Measurements from ENCODE around the gene SYT9. TPM values are rescaled to one million over a fixed set of nuclear protein-coding genes. Genes with fewer than 3 reads are reported as not detected.

Gene SYT9
- total and polyA plus RNA-seq, 4 donors, result 0.05 to 5.4 (median 2.6) TPM

DNA sequence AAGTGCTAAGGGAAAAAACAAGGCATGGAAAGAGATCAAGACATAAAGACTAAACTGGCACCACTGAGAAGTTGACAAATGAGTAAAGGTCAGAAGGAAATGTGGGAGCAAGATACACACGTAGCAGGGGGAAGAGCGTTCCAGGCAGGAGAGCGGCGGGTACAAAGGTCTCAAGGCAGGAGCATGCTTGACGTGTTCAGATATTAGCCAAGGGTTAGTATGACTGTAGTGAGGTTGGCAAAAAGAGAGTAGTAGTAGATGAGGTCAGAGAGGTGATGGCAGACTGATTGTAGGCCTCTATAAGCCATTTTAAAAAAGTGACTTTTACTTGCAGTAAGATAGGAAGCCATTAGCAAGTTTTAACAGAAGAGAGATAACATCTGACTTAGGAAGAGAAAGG lies 9.9 kb downstream of the SYT9 start:
- peak; percentile 70 for TF ChIP-seq YY1 (IDR thresholded peaks at IDR 0.05)
- TF ChIP-seq EGR1 (IDR thresholded peaks at IDR 0.05; ENCODE audit: low read depth in 2 of 2), result no peak
- TF ChIP-seq SP1 (IDR thresholded peaks at IDR 0.05), result peak; percentile 80
- TF ChIP-seq RXRA (IDR thresholded peaks at IDR 0.05), result peak; percentile 48 to 83
- TF ChIP-seq, protein P1, sequence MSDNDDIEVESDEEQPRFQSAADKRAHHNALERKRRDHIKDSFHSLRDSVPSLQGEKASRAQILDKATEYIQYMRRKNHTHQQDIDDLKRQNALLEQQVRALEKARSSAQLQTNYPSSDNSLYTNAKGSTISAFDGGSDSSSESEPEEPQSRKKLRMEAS (IDR thresholded peaks at IDR 0.05), result peak; percentile 53
- TF ChIP-seq NR2F2 (IDR thresholded peaks at IDR 0.05), result no peak
- no peak for TF ChIP-seq RAD21 (IDR thresholded peaks at IDR 0.05)
- peak; percentile 57 for TF ChIP-seq FOXA2 (IDR thresholded peaks at IDR 0.05)
- TF ChIP-seq FOXA1 (IDR thresholded peaks at IDR 0.05), result no peak
- peak in 1 of 2 donors; percentile 33 for TF ChIP-seq GABPA (IDR thresholded peaks at IDR 0.05 in 1 of 2, conservative IDR thresholded peaks at IDR 0.05 in 1 of 2)
- TF ChIP-seq, protein P2, sequence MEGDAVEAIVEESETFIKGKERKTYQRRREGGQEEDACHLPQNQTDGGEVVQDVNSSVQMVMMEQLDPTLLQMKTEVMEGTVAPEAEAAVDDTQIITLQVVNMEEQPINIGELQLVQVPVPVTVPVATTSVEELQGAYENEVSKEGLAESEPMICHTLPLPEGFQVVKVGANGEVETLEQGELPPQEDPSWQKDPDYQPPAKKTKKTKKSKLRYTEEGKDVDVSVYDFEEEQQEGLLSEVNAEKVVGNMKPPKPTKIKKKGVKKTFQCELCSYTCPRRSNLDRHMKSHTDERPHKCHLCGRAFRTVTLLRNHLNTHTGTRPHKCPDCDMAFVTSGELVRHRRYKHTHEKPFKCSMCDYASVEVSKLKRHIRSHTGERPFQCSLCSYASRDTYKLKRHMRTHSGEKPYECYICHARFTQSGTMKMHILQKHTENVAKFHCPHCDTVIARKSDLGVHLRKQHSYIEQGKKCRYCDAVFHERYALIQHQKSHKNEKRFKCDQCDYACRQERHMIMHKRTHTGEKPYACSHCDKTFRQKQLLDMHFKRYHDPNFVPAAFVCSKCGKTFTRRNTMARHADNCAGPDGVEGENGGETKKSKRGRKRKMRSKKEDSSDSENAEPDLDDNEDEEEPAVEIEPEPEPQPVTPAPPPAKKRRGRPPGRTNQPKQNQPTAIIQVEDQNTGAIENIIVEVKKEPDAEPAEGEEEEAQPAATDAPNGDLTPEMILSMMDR (IDR thresholded peaks at IDR 0.05; ENCODE audit: low read depth, low read length, missing input control), result no peak
- no peak for TF ChIP-seq TAF1 (conservative IDR thresholded peaks at IDR 0.05)
- TF ChIP-seq HNF4G (IDR thresholded peaks at IDR 0.05), result peak; percentile 74
- peak; percentile 87 to 97 for TF ChIP-seq HNF4A (conservative IDR thresholded peaks at IDR 0.05)
- TF ChIP-seq JUND (IDR thresholded peaks at IDR 0.05), result peak; percentile 38 to 85
- TF ChIP-seq, protein P3, sequence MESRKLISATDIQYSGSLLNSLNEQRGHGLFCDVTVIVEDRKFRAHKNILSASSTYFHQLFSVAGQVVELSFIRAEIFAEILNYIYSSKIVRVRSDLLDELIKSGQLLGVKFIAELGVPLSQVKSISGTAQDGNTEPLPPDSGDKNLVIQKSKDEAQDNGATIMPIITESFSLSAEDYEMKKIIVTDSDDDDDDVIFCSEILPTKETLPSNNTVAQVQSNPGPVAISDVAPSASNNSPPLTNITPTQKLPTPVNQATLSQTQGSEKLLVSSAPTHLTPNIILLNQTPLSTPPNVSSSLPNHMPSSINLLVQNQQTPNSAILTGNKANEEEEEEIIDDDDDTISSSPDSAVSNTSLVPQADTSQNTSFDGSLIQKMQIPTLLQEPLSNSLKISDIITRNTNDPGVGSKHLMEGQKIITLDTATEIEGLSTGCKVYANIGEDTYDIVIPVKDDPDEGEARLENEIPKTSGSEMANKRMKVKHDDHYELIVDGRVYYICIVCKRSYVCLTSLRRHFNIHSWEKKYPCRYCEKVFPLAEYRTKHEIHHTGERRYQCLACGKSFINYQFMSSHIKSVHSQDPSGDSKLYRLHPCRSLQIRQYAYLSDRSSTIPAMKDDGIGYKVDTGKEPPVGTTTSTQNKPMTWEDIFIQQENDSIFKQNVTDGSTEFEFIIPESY (IDR thresholded peaks at IDR 0.05), result peak; percentile 56
- TF ChIP-seq, protein P4, sequence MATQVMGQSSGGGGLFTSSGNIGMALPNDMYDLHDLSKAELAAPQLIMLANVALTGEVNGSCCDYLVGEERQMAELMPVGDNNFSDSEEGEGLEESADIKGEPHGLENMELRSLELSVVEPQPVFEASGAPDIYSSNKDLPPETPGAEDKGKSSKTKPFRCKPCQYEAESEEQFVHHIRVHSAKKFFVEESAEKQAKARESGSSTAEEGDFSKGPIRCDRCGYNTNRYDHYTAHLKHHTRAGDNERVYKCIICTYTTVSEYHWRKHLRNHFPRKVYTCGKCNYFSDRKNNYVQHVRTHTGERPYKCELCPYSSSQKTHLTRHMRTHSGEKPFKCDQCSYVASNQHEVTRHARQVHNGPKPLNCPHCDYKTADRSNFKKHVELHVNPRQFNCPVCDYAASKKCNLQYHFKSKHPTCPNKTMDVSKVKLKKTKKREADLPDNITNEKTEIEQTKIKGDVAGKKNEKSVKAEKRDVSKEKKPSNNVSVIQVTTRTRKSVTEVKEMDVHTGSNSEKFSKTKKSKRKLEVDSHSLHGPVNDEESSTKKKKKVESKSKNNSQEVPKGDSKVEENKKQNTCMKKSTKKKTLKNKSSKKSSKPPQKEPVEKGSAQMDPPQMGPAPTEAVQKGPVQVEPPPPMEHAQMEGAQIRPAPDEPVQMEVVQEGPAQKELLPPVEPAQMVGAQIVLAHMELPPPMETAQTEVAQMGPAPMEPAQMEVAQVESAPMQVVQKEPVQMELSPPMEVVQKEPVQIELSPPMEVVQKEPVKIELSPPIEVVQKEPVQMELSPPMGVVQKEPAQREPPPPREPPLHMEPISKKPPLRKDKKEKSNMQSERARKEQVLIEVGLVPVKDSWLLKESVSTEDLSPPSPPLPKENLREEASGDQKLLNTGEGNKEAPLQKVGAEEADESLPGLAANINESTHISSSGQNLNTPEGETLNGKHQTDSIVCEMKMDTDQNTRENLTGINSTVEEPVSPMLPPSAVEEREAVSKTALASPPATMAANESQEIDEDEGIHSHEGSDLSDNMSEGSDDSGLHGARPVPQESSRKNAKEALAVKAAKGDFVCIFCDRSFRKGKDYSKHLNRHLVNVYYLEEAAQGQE (IDR thresholded peaks at IDR 0.05), result no peak
- TF ChIP-seq, protein P5, sequence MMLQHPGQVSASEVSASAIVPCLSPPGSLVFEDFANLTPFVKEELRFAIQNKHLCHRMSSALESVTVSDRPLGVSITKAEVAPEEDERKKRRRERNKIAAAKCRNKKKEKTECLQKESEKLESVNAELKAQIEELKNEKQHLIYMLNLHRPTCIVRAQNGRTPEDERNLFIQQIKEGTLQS (IDR thresholded peaks at IDR 0.05), result no peak
- DNase-seq (ENCODE audit: low spot score), result no peak
- H3K4me1 ChIP-seq (ENCODE audit: control insufficient read depth in 4 of 4, insufficient read depth in 4 of 4, low read length in 3 of 4), result peaks cover 0 to 11% (median 7%) of the 10 kb centered on the region in 4 donors
- no peaks in the 10 kb centered on the region for H3K9me3 ChIP-seq (ENCODE audit: control insufficient read depth in 4 of 4, low read length in 3 of 4)
- no peaks in the 10 kb centered on the region for H3K36me3 ChIP-seq (ENCODE audit: control insufficient read depth in 4 of 4, insufficient read depth in 3 of 4, low read depth in 1 of 4, low read length in 3 of 4)
- no peaks in the 10 kb centered on the region for H3K27me3 ChIP-seq (ENCODE audit: control insufficient read depth in 4 of 4, insufficient read depth in 4 of 4, low read length in 3 of 4)
- WGBS, result 30% methylated on average over 5 of the region's 5 CpGs
- no peak overlapping the region for H3K4me3 ChIP-seq (ENCODE audit: low read depth in 1 of 3, low read length in 3 of 3)
- H3K9ac ChIP-seq (ENCODE audit: low read depth in 1 of 2, low read length in 2 of 2), result no peak overlapping the region
- H3K27ac ChIP-seq (ENCODE audit: low read depth in 1 of 2, low read length in 2 of 2), result peak overlapping the region in 1 of 2 donors; percentile 36

All from liver (tissue), 9 donors.